Measurements from ENCODE around the gene MTMR4. TPM values are rescaled to one million over a fixed set of nuclear protein-coding genes. Genes with fewer than 3 reads are reported as not detected.

The MTMR4 gene
- total RNA-seq, 1 experiment from 2014 or later: 79.4 TPM

GRCh38 chr17:58531122-58531521 lies 16.7 kb upstream of the MTMR4 start:
- Histone ChIP-seq H3K27ac (ENCODE audit: low read depth, low read length, poor library complexity, severe bottlenecking) (no peak overlapping the region), H3K27me3 (replicated peaks; ENCODE audit: insufficient read depth, low read depth, low read length, poor library complexity) (no peaks in the 10 kb centered on the region), H3K36me3 (ENCODE audit: insufficient read depth, low read length, poor library complexity, severe bottlenecking) (no peaks in the 10 kb centered on the region), H3K4me1 (ENCODE audit: insufficient read depth, low read length, poor library complexity, severe bottlenecking) (no peaks in the 10 kb centered on the region), H3K9me3 (ENCODE audit: low read depth, low read length, poor library complexity, severe bottlenecking) (no peaks in the 10 kb centered on the region), H3K4me3 (ENCODE audit: low read depth, low read length, poor library complexity, severe bottlenecking) (peak overlapping the region; percentile 46)
- POLR2A ChIA-PET (ENCODE audit: low non-redundant PET): no interaction called here
- intact Hi-C loops (cut with micrococcal nuclease; ENCODE audit: unreplicated experiment): no loop called here
- DNase-seq (ENCODE audit: low spot score): no peak
- no TSS peak for BruUV-seq (replicated peaks)
- CTCF ChIA-PET: no interaction called here
- TF ChIP-seq CTCF (conservative IDR thresholded peaks at IDR 0.05; ENCODE audit: low read depth, low read length) (no peak), EZH2 (IDR thresholded peaks at IDR 0.05; ENCODE audit: borderline replicate concordance, low read depth, low read length, poor library complexity, severe bottlenecking) (no peak)

GRCh38 chr17:58530655-58531054 lies 16.2 kb upstream of the MTMR4 start:
- CTCF ChIA-PET: no interaction called here
- H3K4me3 ChIP-seq (ENCODE audit: low read depth, low read length, poor library complexity, severe bottlenecking): no peak overlapping the region

GRCh38 chr17:58529275-58529674 lies 14.8 kb upstream of the MTMR4 start:
- POLR2A ChIA-PET (ENCODE audit: low non-redundant PET): no interaction called here
- H3K4me1 ChIP-seq (ENCODE audit: insufficient read depth, low read length, poor library complexity, severe bottlenecking): peaks cover 7% of the 10 kb centered on the region
- DNase-seq (ENCODE audit: low spot score): no peak
- CTCF ChIA-PET: no interaction called here
- H3K9me3 ChIP-seq (ENCODE audit: low read depth, low read length, poor library complexity, severe bottlenecking): no peaks in the 10 kb centered on the region
- BruUV-seq (replicated peaks): no TSS peak
- intact Hi-C loops (cut with micrococcal nuclease; ENCODE audit: unreplicated experiment): no loop called here
- TF ChIP-seq EZH2 (IDR thresholded peaks at IDR 0.05; ENCODE audit: borderline replicate concordance, low read depth, low read length, poor library complexity, severe bottlenecking) (no peak), CTCF (conservative IDR thresholded peaks at IDR 0.05; ENCODE audit: low read depth, low read length) (no peak)
- H3K27ac ChIP-seq (ENCODE audit: low read depth, low read length, poor library complexity, severe bottlenecking): no peak overlapping the region
- no peaks in the 10 kb centered on the region for H3K36me3 ChIP-seq (ENCODE audit: insufficient read depth, low read length, poor library complexity, severe bottlenecking)
- no peak overlapping the region for H3K4me3 ChIP-seq (ENCODE audit: low read depth, low read length, poor library complexity, severe bottlenecking)
- no peaks in the 10 kb centered on the region for H3K27me3 ChIP-seq (replicated peaks; ENCODE audit: insufficient read depth, low read depth, low read length, poor library complexity)

More at GRCh38 chr17:58530655-58531054, 16.2 kb upstream of the MTMR4 start:
- no TSS peak for BruUV-seq (replicated peaks)
- Histone ChIP-seq H3K27me3 (replicated peaks; ENCODE audit: insufficient read depth, low read depth, low read length, poor library complexity) (no peaks in the 10 kb centered on the region), H3K27ac (ENCODE audit: low read depth, low read length, poor library complexity, severe bottlenecking) (no peak overlapping the region), H3K9me3 (ENCODE audit: low read depth, low read length, poor library complexity, severe bottlenecking) (no peaks in the 10 kb centered on the region), H3K4me1 (ENCODE audit: insufficient read depth, low read length, poor library complexity, severe bottlenecking) (no peaks in the 10 kb centered on the region), H3K36me3 (ENCODE audit: insufficient read depth, low read length, poor library complexity, severe bottlenecking) (no peaks in the 10 kb centered on the region)
- TF ChIP-seq CTCF (conservative IDR thresholded peaks at IDR 0.05; ENCODE audit: low read depth, low read length): no peak
- no peak for TF ChIP-seq EZH2 (IDR thresholded peaks at IDR 0.05; ENCODE audit: borderline replicate concordance, low read depth, low read length, poor library complexity, severe bottlenecking)
- intact Hi-C loops (cut with micrococcal nuclease; ENCODE audit: unreplicated experiment): no loop called here
- POLR2A ChIA-PET (ENCODE audit: low non-redundant PET): no interaction called here
- DNase-seq (ENCODE audit: low spot score): no peak
